ENCODE data around the gene SYPL1. TPM values are rescaled to one million over a fixed set of nuclear protein-coding genes. Genes with fewer than 3 reads are reported as not detected.

The SYPL1 gene
- total RNA-seq, 1 experiment from 2014 or later = 98.3 TPM

GRCh38 chr7:106153891-106154449, 41.9 kb upstream of the SYPL1 start:
- DNase-seq (ENCODE audit: low read depth, low spot score) = peak; percentile 64
- no TSS peak for BruUV-seq (replicated peaks)
- intact Hi-C loops (cut with micrococcal nuclease; ENCODE audit: unreplicated experiment) = loop anchor here (1.0 to 10.0 kb wide), 3 partner anchors 97 to 499 kb away; no protein-coding TSS in a partner anchor
- Histone ChIP-seq H3K27ac (ENCODE audit: low read length) (no peak overlapping the region), H3K36me3 (ENCODE audit: control insufficient read depth, insufficient read depth, low read length) (no peaks in the 10 kb centered on the region), H3K4me3 (ENCODE audit: low read depth in 2 of 2, low read length in 2 of 2) (no peak overlapping the region), H3K4me1 (ENCODE audit: control insufficient read depth, insufficient read depth, low read length) (no peaks in the 10 kb centered on the region), H3K27me3 (ENCODE audit: control insufficient read depth, insufficient read depth, low read length) (no peaks in the 10 kb centered on the region), H3K9me3 (ENCODE audit: control insufficient read depth, insufficient read depth, low read depth, low read length) (no peaks in the 10 kb centered on the region)
- ATAC-seq = peak; percentile 99
- POLR2A ChIA-PET = no interaction called here
- CTCF ChIA-PET = interaction anchor here (0.6 to 1.8 kb wide), 8 partner anchors 9 to 389 kb away, joined by 3 to 21 read pairs (median 4); no protein-coding TSS in a partner anchor
- TF ChIP-seq, protein P1, sequence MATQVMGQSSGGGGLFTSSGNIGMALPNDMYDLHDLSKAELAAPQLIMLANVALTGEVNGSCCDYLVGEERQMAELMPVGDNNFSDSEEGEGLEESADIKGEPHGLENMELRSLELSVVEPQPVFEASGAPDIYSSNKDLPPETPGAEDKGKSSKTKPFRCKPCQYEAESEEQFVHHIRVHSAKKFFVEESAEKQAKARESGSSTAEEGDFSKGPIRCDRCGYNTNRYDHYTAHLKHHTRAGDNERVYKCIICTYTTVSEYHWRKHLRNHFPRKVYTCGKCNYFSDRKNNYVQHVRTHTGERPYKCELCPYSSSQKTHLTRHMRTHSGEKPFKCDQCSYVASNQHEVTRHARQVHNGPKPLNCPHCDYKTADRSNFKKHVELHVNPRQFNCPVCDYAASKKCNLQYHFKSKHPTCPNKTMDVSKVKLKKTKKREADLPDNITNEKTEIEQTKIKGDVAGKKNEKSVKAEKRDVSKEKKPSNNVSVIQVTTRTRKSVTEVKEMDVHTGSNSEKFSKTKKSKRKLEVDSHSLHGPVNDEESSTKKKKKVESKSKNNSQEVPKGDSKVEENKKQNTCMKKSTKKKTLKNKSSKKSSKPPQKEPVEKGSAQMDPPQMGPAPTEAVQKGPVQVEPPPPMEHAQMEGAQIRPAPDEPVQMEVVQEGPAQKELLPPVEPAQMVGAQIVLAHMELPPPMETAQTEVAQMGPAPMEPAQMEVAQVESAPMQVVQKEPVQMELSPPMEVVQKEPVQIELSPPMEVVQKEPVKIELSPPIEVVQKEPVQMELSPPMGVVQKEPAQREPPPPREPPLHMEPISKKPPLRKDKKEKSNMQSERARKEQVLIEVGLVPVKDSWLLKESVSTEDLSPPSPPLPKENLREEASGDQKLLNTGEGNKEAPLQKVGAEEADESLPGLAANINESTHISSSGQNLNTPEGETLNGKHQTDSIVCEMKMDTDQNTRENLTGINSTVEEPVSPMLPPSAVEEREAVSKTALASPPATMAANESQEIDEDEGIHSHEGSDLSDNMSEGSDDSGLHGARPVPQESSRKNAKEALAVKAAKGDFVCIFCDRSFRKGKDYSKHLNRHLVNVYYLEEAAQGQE (IDR thresholded peaks at IDR 0.05; ENCODE audit: insufficient read depth in 1 of 2, low read depth in 2 of 2, low read length in 1 of 2) = no peak
- TF ChIP-seq, protein P2, sequence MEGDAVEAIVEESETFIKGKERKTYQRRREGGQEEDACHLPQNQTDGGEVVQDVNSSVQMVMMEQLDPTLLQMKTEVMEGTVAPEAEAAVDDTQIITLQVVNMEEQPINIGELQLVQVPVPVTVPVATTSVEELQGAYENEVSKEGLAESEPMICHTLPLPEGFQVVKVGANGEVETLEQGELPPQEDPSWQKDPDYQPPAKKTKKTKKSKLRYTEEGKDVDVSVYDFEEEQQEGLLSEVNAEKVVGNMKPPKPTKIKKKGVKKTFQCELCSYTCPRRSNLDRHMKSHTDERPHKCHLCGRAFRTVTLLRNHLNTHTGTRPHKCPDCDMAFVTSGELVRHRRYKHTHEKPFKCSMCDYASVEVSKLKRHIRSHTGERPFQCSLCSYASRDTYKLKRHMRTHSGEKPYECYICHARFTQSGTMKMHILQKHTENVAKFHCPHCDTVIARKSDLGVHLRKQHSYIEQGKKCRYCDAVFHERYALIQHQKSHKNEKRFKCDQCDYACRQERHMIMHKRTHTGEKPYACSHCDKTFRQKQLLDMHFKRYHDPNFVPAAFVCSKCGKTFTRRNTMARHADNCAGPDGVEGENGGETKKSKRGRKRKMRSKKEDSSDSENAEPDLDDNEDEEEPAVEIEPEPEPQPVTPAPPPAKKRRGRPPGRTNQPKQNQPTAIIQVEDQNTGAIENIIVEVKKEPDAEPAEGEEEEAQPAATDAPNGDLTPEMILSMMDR (IDR thresholded peaks at IDR 0.05) = peak; percentile 97
- TF ChIP-seq TCF7L2 (IDR thresholded peaks at IDR 0.05; ENCODE audit: low read depth, low read length) (no peak), SIN3A (IDR thresholded peaks at IDR 0.05; ENCODE audit: borderline replicate concordance, insufficient read depth, low read depth, low read length) (no peak), POLR2AphosphoS5 (IDR thresholded peaks at IDR 0.05; ENCODE audit: low read depth, low read length) (no peak)
- in situ Hi-C loops (cut with HindIII; ENCODE audit: low pct_unique_long_range_greater_than_20kb, low sequenced_read_pairs) = loop anchor here (25.0 kb wide), 1 partner anchor 92 kb away; no protein-coding TSS in a partner anchor

DNA sequence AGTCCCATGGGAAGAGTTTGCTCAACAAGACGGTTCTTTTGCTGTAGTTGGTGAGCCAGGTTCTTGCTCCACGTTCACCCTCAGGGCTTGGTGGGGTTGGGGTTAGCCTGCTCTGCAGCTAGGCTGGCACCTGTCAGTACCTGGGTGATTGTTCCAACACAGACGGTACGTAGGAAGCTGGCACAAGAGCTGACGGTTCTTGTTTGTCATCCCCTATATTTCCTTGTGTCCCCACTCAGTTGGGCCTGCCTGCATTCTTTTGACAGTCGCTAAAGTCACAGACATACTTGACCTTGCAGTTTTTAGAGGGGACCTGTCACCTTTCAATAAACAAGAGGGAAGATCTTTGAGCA, 40.2 kb upstream of the SYPL1 start:
- ATAC-seq = no peak
- Histone ChIP-seq H3K4me1 (ENCODE audit: control insufficient read depth, insufficient read depth, low read length) (no peaks in the 10 kb centered on the region), H3K27me3 (ENCODE audit: control insufficient read depth, insufficient read depth, low read length) (no peaks in the 10 kb centered on the region), H3K36me3 (ENCODE audit: control insufficient read depth, insufficient read depth, low read length) (no peaks in the 10 kb centered on the region), H3K27ac (ENCODE audit: low read length) (no peak overlapping the region), H3K4me3 (ENCODE audit: low read depth in 2 of 2, low read length in 2 of 2) (no peak overlapping the region), H3K9me3 (ENCODE audit: control insufficient read depth, insufficient read depth, low read depth, low read length) (no peaks in the 10 kb centered on the region)
- in situ Hi-C loops (cut with HindIII; ENCODE audit: low pct_unique_long_range_greater_than_20kb, low sequenced_read_pairs) = loop anchor here (25.0 kb wide), 1 partner anchor 90 kb away; no protein-coding TSS in a partner anchor
- BruUV-seq (replicated peaks) = no TSS peak
- TF ChIP-seq, protein P2 (IDR thresholded peaks at IDR 0.05) = no peak
- TF ChIP-seq SIN3A (IDR thresholded peaks at IDR 0.05; ENCODE audit: borderline replicate concordance, insufficient read depth, low read depth, low read length) (no peak), POLR2AphosphoS5 (IDR thresholded peaks at IDR 0.05; ENCODE audit: low read depth, low read length) (no peak), TCF7L2 (IDR thresholded peaks at IDR 0.05; ENCODE audit: low read depth, low read length) (no peak)
- TF ChIP-seq, protein P1 (IDR thresholded peaks at IDR 0.05; ENCODE audit: insufficient read depth in 1 of 2, low read depth in 2 of 2, low read length in 1 of 2) = no peak
- ChIA-PET CTCF (interaction anchor here (0.6 kb wide), 1 partner anchor 481 kb away, joined by 4 read pairs; no protein-coding TSS in a partner anchor), POLR2A (no interaction called here)
- intact Hi-C loops (cut with micrococcal nuclease; ENCODE audit: unreplicated experiment) = loop anchor here (5.0 to 10.0 kb wide), 2 partner anchors 220 to 497 kb away; no protein-coding TSS in a partner anchor
- DNase-seq (ENCODE audit: low read depth, low spot score) = no peak

Data from Panc1 (cell line).